ENCODE data around the gene TTLL9.

GRCh38 chr20:31977080-31977479 lies 106.6 kb downstream of the TTLL9 start:
- no peak for TF ChIP-seq CTCF (conservative IDR thresholded peaks at IDR 0.05)
- no peak for TF ChIP-seq ZFX (IDR thresholded peaks at IDR 0.05)
